GM19328 (cell line): ENCODE measurements around the gene PRR16.
"Not testable (repeated sequence)": the region's sequence is repeated elsewhere in the genome, so short reads cannot be mapped to it uniquely, and the experiment has no call there.

Experiments
- ATAC-seq: cut with Tn5 transposase; IDR thresholded peaks from one replicate; pipeline ENCODE4 v1.9.1; 2021; ENCODE audit warnings: mild to moderate bottlenecking, moderate library complexity; ENCODE audit not compliant: unreplicated experiment

The PRR16 gene

GRCh38 chr5:120631611-120632010, 167.5 kb downstream of the PRR16 start:
- ATAC-seq: no peak

- ATAC-seq: no peak
Measured at GRCh38 chr5:120632430-120632829, 168.3 kb downstream of the PRR16 start.

- no peak for ATAC-seq
Measured at GRCh38 chr5:120638449-120638848, 174.3 kb downstream of the PRR16 start.

GRCh38 chr5:120640778-120641177, 176.7 kb downstream of the PRR16 start:
- no peak for ATAC-seq

- ATAC-seq: no peak
Measured at GRCh38 chr5:120644516-120644915, 180.4 kb downstream of the PRR16 start.

- ATAC-seq: no peak
Measured at GRCh38 chr5:120655828-120656435, 191.8 kb downstream of the PRR16 start.

GRCh38 chr5:120657104-120657503, 193.0 kb downstream of the PRR16 start:
- no peak for ATAC-seq

- no peak for ATAC-seq
Measured at GRCh38 chr5:120677481-120677880, 213.4 kb downstream of the PRR16 start.

GRCh38 chr5:120678279-120678678, 214.2 kb downstream of the PRR16 start:
- no peak for ATAC-seq

GRCh38 chr5:120682851-120683250, 218.8 kb downstream of the PRR16 start:
- no peak for ATAC-seq

GRCh38 chr5:120683580-120683979, 219.5 kb downstream of the PRR16 start:
- ATAC-seq: no peak

GRCh38 chr5:120684213-120684612, 220.1 kb downstream of the PRR16 start:
- ATAC-seq: no peak

- ATAC-seq: no peak
Measured at GRCh38 chr5:120684749-120685415, 220.8 kb downstream of the PRR16 start.

GRCh38 chr5:120690621-120691407, 226.7 kb downstream of the PRR16 start:
- no peak for ATAC-seq

- ATAC-seq: no peak
Measured at GRCh38 chr5:120692325-120692724, 228.2 kb downstream of the PRR16 start.

GRCh38 chr5:120695368-120695880, 231.3 kb downstream of the PRR16 start:
- no peak for ATAC-seq

- ATAC-seq: no peak
Measured at GRCh38 chr5:120697147-120697546, 233.0 kb downstream of the PRR16 start.

GRCh38 chr5:120697670-120698327, 233.7 kb downstream of the PRR16 start:
- not testable (repeated sequence) for ATAC-seq

- ATAC-seq: not testable (repeated sequence)
Measured at GRCh38 chr5:120700653-120701052, 236.6 kb downstream of the PRR16 start.

- not testable (repeated sequence) for ATAC-seq
Measured at GRCh38 chr5:120702817-120703538, 238.9 kb downstream of the PRR16 start.
